Measurements from ENCODE around the gene SLC10A1.
"Not testable (repeated sequence)": the region's sequence is repeated elsewhere in the genome, so short reads cannot be mapped to it uniquely, and the experiment has no call there.

Gene SLC10A1

DNA sequence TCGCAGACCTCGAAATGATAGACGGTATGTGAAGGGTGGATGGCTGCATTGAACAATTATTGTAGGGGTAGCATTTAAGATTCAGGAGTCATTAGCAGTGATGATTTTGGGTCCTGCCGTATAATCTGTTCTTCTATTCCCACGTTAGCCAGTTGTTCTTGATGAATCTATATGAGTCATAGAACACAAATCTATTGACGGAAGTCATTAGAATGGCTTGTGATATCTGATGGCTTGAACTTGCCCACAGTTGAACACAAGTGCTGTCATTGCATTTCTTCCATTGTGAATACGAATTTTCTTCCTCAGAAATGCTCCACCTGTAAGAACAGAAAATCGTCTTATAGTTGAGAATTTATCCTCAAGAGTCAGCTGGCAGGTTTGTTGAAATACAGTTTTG, 28.2 kb downstream of the SLC10A1 start:
- no peak for DNase-seq

DNA sequence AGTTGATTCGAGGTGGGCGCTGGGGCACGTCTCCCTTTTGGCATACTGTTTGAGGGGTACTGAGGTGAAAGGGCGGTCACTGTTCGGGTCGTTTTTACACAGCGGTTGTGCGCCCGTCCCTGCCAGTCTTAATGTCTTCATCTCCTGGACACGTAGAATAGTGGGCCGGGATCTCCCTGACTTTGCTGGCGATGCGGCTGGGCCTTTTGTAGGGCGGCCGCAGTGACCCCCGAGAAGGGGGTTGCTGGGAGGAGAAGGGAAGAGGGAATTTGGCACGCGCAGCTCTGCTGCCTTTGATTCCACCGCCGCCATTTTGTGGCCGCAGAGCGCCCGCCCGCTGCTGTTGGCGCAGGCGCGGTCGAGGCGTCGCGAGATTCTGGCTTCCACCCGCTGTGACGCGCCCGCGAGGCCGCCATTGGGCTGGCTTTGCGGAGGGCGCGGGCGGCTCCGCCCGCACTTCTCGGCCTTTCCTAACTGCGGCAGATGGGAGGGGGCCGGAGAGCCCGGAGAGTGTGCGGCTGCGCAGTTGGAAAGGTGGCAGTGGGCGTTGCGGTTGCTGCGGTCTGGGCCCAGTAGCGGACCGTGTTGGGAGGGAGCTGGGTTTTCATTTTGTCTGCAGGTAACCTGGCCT, 29.6 kb downstream of the SLC10A1 start:
- peak; percentile 92 for DNase-seq

GRCh38 chr14:69766984-69767368, 30.1 kb downstream of the SLC10A1 start, which contains the start of gene SRSF5:
Gene SRSF5 (plus strand): TSS chr14:69767142. CDS start chr14:69768157, 1,015 bp downstream.
- peak; percentile 95 for DNase-seq

DNA sequence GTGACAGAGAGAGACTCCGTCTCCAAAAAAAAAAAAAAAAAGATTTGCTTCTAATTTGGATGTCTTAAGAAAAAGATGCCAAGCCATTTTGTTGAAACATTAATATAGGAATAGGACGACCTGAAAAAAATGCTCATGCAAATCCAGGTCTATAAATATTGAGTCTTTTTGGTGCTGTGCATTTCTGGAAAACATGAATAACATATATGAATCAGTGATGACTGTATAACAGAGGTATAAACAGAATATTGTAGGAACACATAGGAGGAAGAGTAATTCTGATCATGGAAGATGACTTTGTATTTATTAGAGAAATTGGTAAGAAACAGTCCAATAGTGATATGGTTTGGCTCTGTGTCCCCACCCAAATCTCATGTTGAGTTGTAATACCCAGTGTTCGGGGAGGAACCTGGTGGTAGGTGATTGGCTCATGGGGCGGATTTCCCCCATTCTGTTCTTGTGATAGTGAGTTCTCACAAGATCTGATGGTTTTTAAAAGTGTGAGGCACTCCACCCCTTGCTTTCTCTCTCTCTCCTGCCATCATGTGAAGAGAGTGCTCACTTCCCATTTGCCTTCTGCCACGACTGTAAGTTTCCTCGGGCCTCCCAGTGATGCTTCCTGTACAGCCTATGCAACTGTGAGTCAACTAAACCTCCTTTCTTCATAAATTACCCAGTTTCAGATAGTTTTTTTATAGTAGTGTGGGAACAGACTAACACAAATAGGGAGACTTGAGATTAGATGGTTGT, 33.1 kb downstream of the SLC10A1 start:
- no peak for DNase-seq

DNA sequence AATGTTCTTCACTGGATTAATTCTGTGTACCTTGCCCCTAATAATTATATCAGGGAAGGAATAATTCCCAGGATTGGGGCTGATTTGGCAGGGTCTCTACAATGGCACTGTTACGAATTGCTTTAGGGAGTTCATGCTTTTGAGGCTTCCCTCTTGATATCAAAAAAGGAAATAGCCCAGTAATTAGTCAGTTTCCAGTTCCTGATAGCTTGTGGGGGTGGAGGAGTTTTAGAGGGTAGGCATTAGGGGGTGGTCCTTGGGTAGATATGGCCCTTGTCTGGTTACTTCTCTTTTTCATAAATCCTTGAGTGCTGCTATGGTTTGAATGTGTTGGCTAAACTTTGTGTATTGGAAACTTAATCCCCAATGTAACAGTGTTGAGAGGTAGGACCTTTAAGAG, 36.2 kb downstream of the SLC10A1 start:
- no peak for DNase-seq

DNA sequence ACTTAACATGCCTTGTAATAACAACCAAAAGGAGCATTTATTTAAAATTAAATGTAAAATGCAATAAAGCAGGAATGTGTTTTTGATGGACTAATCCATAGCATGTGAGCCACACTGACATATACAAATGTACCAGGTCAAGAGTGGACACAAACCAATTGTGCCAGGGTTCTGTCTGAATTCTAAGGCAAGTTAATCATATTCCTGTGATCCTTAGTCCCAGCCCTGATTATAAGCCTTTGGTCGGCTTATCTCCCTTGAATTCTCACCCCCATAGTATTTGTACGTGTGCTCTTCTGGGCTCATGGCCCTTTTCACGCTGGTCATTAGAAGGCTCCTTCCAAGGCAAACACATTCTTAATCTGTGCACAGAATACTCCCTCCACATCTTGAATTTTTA, 40.7 kb downstream of the SLC10A1 start:
- no peak for DNase-seq

- DNase-seq = no peak
These were observed 41.3 kb downstream of the SLC10A1 start for GRCh38 chr14:69755784-69756183.

DNA sequence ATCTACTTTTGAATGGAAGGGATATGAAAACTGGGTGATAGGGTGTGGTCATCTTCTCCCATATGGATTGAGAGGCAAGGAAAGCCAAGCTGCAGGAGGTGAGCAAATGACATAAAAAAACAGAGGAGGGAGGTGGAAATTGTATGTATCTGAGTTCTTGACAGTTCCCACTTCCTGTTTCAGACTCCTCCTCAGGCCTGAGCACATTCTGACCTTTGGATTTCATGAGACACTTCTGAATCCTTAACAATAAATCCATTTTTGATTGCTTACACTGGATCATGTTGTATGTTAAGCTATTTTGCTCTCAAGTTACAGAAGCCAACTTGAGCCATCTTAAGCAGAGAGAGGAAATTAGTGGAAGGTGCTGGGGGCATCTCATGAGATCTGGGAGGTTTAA, 41.7 kb downstream of the SLC10A1 start:
- DNase-seq = no peak

DNA sequence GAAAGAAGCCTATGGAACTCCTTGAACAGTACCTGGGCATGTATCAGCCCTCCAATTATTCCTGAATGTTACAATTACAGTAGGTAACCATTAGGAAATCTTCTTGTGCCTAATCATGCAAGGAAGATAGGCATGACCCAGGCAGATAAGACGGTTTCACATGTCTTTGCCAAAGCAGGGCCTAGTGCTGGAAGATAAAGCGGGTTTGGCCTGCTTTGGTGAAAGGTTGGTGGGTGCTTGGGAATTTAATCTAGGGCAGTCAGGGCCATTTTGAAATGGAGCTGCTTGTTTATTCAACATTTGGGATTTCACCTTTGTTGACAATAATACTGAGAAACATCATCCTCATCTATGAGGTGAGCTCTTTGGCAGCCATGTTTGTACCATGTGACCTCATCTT, 42.6 kb downstream of the SLC10A1 start:
- no peak for DNase-seq

DNA sequence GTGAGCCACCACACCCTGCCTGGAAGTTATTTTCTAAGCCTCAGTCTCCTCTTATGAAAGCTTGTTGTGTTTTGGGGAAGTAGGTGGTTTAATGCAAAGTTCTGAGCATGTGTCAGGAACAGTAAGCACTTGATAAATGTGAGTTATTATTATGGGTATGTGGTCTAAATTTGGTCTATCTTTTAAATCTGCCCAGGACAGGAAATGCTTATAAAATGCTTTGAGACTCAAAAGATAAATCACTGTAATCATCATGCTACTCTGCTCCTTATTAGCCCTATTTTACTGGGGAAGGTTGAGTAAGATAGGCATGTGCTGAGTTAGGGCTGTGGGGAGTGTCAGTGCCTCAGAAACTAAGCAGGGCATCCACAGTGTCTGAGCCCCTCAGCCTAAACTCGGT, 43.2 kb downstream of the SLC10A1 start:
- DNase-seq = no peak

DNA sequence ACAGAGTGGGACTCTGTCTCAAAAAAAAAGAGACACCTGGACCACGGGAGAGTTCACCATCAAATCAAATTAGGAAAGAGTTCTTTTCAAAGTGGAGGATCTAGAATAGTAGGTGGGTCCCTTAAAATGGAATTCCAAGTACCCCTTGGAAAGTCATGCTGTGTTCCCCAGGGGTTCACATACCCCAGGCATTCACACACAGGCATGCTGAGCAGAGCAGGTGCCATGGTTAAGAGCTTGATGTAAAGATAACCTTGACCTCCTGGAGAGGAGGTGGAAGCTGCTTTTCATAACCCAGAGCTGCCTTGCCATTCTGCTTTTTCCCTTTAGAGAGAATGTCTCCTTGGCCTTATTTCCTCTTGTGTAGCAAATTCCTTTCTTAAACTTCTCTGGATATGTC, 44.3 kb downstream of the SLC10A1 start:
- no peak for DNase-seq

GRCh38 chr14:69750495-69750894, 46.5 kb downstream of the SLC10A1 start:
- peak; percentile 92 for DNase-seq

DNA sequence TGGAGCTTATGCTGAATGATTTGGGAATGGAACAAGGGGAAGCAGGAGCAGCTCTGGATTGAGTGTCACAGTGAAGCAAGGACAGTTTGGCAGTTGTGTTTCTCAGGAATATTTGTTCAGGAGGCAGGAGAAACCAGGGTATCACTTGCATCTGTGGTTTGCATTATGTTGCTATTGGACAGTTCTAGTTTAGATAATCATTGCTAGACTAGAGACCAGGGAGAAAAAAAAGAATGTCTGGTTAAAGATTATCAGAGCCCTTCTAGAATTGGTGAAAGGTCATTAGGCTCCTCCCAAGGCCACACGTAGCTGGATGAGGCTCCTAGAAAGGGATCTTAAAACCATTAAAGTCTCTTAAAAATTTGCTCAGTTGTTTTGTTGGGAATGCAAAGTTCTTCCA, 47.1 kb downstream of the SLC10A1 start:
- DNase-seq = no peak

DNA sequence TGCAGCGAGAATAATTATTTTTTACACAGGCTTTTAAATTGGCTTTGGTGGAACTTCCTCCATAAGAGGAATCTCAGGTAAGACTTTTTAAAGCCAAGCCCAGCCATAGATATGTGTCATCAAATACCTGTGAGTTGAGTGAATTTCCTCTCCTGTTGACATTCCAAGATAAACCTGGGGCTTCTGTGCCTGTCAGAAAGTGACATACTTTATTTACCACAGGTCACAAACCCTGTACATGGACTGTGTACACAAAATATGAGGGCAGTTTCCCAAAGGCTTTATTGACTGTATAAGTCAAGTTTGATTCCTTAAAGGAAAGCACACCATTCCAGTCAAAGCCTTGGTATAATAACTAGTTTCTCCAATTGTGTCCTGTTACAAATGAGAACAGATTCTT, 56.0 kb downstream of the SLC10A1 start:
- no peak for DNase-seq

- DNase-seq = not testable (repeated sequence)
These were observed 60.6 kb downstream of the SLC10A1 start for GRCh38 chr14:69736405-69736804.

GRCh38 chr14:69731919-69732598, 65.0 kb downstream of the SLC10A1 start:
- DNase-seq = not testable (repeated sequence)

DNA sequence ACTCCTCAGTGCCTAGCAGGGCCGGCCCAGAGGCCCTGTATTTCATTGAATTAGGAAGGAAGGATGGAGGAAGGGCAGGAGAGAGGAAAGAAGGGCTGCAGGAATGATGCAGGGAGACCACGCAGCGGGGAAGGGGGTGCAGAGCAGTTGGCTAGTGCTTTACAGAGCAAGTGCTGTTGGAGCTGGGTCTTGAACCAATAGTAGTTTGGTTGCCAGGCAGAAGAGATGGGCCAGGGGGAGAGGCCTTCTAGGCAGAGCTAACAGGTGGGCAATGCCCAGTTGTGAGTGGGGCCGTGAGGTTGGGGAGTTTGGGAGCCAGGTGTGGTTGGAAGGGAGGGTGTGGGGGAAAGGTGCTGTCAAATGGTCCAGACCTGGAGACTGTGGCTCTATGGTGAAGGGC, 69.2 kb downstream of the SLC10A1 start:
- DNase-seq = no peak

DNA sequence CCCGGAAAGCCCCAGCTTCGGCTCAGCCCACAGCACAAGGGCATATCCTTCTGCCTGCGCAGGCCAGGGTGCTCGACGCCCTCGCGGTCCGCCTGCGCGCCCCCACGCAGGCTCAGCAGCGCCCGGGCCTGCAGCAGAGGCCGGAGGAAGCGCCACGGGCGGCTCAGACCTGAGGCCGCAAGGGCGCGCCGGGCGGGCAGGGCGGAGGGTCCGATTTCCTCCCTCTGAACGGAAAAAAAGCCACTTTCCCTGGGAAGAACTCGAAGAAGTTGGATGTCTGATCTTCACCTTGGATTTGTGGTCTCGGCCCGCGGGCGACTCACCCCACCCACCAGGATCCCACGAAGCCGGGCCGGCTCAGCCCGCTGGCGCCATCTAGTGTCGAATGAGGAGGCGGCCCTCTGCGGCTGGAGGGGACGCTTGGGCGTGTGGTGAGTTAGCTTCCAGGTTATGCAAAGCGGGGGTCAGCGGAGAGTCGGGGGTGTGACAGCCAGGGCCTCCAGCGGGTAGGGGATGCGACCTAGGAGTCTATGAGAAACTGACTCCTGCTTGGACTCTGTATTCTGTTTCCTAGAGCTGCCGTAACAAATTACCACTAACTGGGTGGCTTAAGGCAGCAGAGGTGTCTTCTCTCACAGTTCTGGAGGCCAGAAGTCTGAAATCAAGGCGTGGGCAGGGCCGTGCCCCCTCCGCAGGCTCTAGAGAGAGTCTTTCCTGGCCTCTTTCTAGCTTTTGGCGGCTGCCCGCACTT, 70.1 kb downstream of the SLC10A1 start:
- peak; percentile 56 for DNase-seq
